ENCODE results near the gene WDR74. TPM values are rescaled to one million over a fixed set of nuclear protein-coding genes. Genes with fewer than 3 reads are reported as not detected.

Gene WDR74
- total RNA-seq, 1 donor from 2014 or later = 109 TPM

GRCh38 chr11:62792202-62792575 is 47.2 kb downstream of the WDR74 start:
- Mint-ChIP-seq H3K27ac (peak overlapping the region; percentile 89), H3K9me3 (no peaks in the 10 kb centered on the region), H3K4me3 (ENCODE audit: low read depth) (peak overlapping the region; percentile 87), H3K36me3 (ENCODE audit: low read depth) (peaks cover 83% of the 10 kb centered on the region), H3K4me1 (ENCODE audit: low read depth) (peaks cover 40% of the 10 kb centered on the region), H3K27me3 (ENCODE audit: low read depth) (no peaks in the 10 kb centered on the region)
- DNase-seq (ENCODE audit: low spot score) = no peak
- intact Hi-C loops (cut with micrococcal nuclease) = loop anchor here (1.0 kb wide), 1 partner anchor 13 kb away; the partner anchor contains the start of gene NXF1

DNA sequence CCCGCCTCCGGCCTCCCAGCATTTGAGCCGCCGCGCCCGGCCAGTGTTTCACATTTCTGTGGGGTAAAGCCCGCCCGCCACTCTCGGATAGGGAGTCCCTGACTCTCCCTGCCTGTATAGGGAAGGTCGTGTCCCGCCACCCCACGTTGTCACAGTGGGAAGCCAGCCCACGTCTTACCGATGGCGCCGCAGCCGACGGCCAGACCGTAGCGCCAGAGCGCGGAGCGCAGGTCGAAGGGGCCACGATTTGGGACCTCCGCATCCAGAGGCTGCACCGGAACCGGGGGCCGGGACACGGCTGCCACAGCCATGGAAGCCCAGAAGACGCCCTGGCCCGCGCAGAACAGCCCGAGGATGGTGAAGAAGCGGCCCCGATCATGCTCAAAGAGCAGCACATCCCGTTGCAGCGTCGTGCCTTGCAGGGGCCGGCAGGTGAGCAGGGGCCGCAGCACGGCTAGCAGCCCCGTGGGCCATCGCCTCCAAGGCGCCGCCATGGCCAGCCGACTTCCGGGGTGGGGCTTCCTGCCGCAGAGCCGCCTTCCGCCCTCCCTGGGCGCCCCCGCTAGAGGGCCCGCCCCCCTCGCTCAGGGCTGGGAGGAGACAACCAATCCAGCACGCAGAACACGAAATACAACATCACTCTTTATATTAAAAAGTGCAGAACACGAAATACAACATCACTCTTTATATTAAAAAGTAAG is 47.7 kb downstream of the WDR74 start, which contains the start of gene TMEM223:
Gene TMEM223, minus strand, starts transcription at position 506 of the 701 bp plus-strand sequence. Its CDS starts 12 bp downstream, at position 494.
- Mint-ChIP-seq H3K36me3 (ENCODE audit: low read depth) (peaks cover 77% of the 10 kb centered on the region), H3K4me3 (ENCODE audit: low read depth) (peak within 1 kb of the TSS; percentile 87), H3K27ac (peak within 1 kb of the TSS; percentile 89), H3K9me3 (no peaks in the 10 kb centered on the region), H3K4me1 (ENCODE audit: low read depth) (peaks cover 40% of the 10 kb centered on the region), H3K27me3 (ENCODE audit: low read depth) (no peaks in the 10 kb centered on the region)
- peak; percentile 87 for DNase-seq (ENCODE audit: low spot score)
- intact Hi-C loops (cut with micrococcal nuclease) = loop anchor here (1.0 kb wide), 1 partner anchor 14 kb away; the partner anchor contains the start of gene NXF1

GRCh38 chr11:62789576-62789975 is 49.8 kb downstream of the WDR74 start:
- no peak for DNase-seq (ENCODE audit: low spot score)
- intact Hi-C loops (cut with micrococcal nuclease) = no loop called here
- peak overlapping the region; percentile 90 for H3K4me3 Mint-ChIP-seq (ENCODE audit: low read depth)
- no peaks in the 10 kb centered on the region for H3K9me3 Mint-ChIP-seq
- peaks cover 49% of the 10 kb centered on the region for H3K4me1 Mint-ChIP-seq (ENCODE audit: low read depth)
- peaks cover 57% of the 10 kb centered on the region for H3K36me3 Mint-ChIP-seq (ENCODE audit: low read depth)
- H3K27me3 Mint-ChIP-seq (ENCODE audit: low read depth) = no peaks in the 10 kb centered on the region
- H3K27ac Mint-ChIP-seq = peak overlapping the region; percentile 69

DNA sequence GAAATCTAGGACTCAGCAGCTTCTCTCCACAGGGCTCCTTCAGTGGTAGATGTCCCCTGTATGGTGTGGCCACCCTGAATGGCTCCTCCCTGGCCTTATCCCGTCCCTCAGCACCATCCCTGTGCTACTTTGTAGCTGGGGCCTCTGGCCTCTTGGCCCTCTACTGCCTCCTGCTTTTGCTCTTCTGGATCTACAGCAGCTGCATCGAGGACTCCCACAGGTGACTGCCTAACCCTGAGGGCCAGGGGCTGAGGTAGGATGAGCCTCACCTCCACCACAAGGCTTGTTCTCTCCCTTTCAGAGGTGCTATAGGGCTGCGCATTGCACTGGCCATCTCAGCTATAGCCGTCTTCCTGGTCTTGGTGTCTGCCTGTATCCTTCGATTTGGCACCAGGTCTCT is 50.4 kb downstream of the WDR74 start:
- peaks cover 45% of the 10 kb centered on the region for H3K4me1 Mint-ChIP-seq (ENCODE audit: low read depth)
- intact Hi-C loops (cut with micrococcal nuclease) = no loop called here
- peak overlapping the region; percentile 69 for H3K27ac Mint-ChIP-seq
- peaks cover 51% of the 10 kb centered on the region for H3K36me3 Mint-ChIP-seq (ENCODE audit: low read depth)
- DNase-seq (ENCODE audit: low spot score) = no peak
- H3K27me3 Mint-ChIP-seq (ENCODE audit: low read depth) = no peaks in the 10 kb centered on the region
- H3K9me3 Mint-ChIP-seq = no peaks in the 10 kb centered on the region
- peak overlapping the region; percentile 90 for H3K4me3 Mint-ChIP-seq (ENCODE audit: low read depth)

- H3K27ac Mint-ChIP-seq = peak within 1 kb of the TSS; percentile 91
- H3K4me1 Mint-ChIP-seq (ENCODE audit: low read depth) = peaks cover 39% of the 10 kb centered on the region
- intact Hi-C loops (cut with micrococcal nuclease) = loop anchor here (1.0 to 2.0 kb wide), 7 partner anchors 16 to 93 kb away; partner anchors contain the start of genes HNRNPUL2, NXF1, SLC3A2 and STX5
- H3K9me3 Mint-ChIP-seq = no peaks in the 10 kb centered on the region
- peaks cover 51% of the 10 kb centered on the region for H3K36me3 Mint-ChIP-seq (ENCODE audit: low read depth)
- DNase-seq (ENCODE audit: low spot score) = peak; percentile 95
- no peaks in the 10 kb centered on the region for H3K27me3 Mint-ChIP-seq (ENCODE audit: low read depth)
- peak within 1 kb of the TSS; percentile 90 for H3K4me3 Mint-ChIP-seq (ENCODE audit: low read depth)
Measured at GRCh38 chr11:62787005-62787759, 52.2 kb downstream of the WDR74 start, which contains the start of gene TMEM179B. TMEM179B (plus strand) TSS chr11:62787402; CDS start chr11:62787432, 30 bp downstream.

- Mint-ChIP-seq H3K4me3 (ENCODE audit: low read depth) (peak overlapping the region; percentile 79), H3K27me3 (ENCODE audit: low read depth) (no peaks in the 10 kb centered on the region), H3K27ac (peak overlapping the region; percentile 69), H3K9me3 (no peaks in the 10 kb centered on the region), H3K36me3 (ENCODE audit: low read depth) (peaks cover 46% of the 10 kb centered on the region), H3K4me1 (ENCODE audit: low read depth) (peaks cover 36% of the 10 kb centered on the region)
- intact Hi-C loops (cut with micrococcal nuclease) = loop anchor here (1.0 to 2.0 kb wide), 8 partner anchors 15 to 94 kb away; partner anchors contain the start of genes HNRNPUL2, NXF1, SLC3A2 and STX5
- DNase-seq (ENCODE audit: low spot score) = peak; percentile 81
Measured at GRCh38 chr11:62786318-62787004, 52.9 kb downstream of the WDR74 start.

Other genes starting within 250 kb of the WDR74 start
- 29.9 and 41.7 TPM in 2 replicates for gene TUT1, start 248.1 kb downstream of the WDR74 start, total RNA-seq
- 201 and 215 TPM in 2 replicates for gene MTA2, start 237.7 kb downstream of the WDR74 start, total RNA-seq
- 144 and 146 TPM in 2 replicates for gene EML3, start 226.8 kb downstream of the WDR74 start, total RNA-seq
- gene ROM1, start 226.3 kb downstream of the WDR74 start, total RNA-seq = 1.4 and 2.8 TPM in 2 replicates
- 70.0 and 81.4 TPM in 2 replicates for gene B3GAT3, start 217.6 kb downstream of the WDR74 start, total RNA-seq
- 274 and 279 TPM in 2 replicates for gene GANAB, start 193.0 kb downstream of the WDR74 start, total RNA-seq
- gene INTS5, start 186.3 kb downstream of the WDR74 start, total RNA-seq = 35.2 and 35.7 TPM in 2 replicates
- gene C11orf98, start 174.4 kb downstream of the WDR74 start, total RNA-seq = 118 and 130 TPM in 2 replicates
- 45.4 and 47.2 TPM in 2 replicates for gene CSKMT, start 174.3 kb downstream of the WDR74 start, total RNA-seq
- 8.0 and 9.5 TPM in 2 replicates for gene UQCC3, start 167.9 kb downstream of the WDR74 start, total RNA-seq
- gene LBHD1, start 167.3 kb downstream of the WDR74 start, total RNA-seq = 21.4 and 21.7 TPM in 2 replicates
- 119 and 127 TPM in 2 replicates for gene UBXN1, start 160.5 kb downstream of the WDR74 start, total RNA-seq
- gene LRRN4CL, start 150.1 kb downstream of the WDR74 start, total RNA-seq = 0.18 and 0.23 TPM in 2 replicates
- gene BSCL2, start 132.2 kb downstream of the WDR74 start, total RNA-seq = 28.7 and 32.8 TPM in 2 replicates
- gene GNG3, start 131.9 kb downstream of the WDR74 start, total RNA-seq = not detected in 2 replicates
- 62.6 and 63.5 TPM in 2 replicates for gene HNRNPUL2, start 112.1 kb downstream of the WDR74 start, total RNA-seq
- 35.4 and 39.4 TPM in 2 replicates for gene TTC9C, start 111.1 kb downstream of the WDR74 start, total RNA-seq
- 7.3 and 9.3 TPM in 2 replicates for gene ZBTB3, start 85.4 kb downstream of the WDR74 start, total RNA-seq
- gene POLR2G, start 78.0 kb downstream of the WDR74 start, total RNA-seq = 122 and 128 TPM in 2 replicates
- gene TAF6L, start 68.2 kb downstream of the WDR74 start, total RNA-seq = 17.6 and 21.0 TPM in 2 replicates
- gene TMEM179B, start 52.2 kb downstream of the WDR74 start, total RNA-seq = 34.6 and 35.9 TPM in 2 replicates
- gene TMEM223, start 47.6 kb downstream of the WDR74 start, total RNA-seq = 13.4 and 14.0 TPM in 2 replicates
- 134 and 139 TPM in 2 replicates for gene NXF1, start 34.1 kb downstream of the WDR74 start, total RNA-seq
- gene STX5, start 7.5 kb downstream of the WDR74 start, total RNA-seq = 37.4 and 41.9 TPM in 2 replicates
- gene TEX54, start 6.7 kb downstream of the WDR74 start, total RNA-seq = 1.2 TPM in 1 of 2 replicates, not detected in the other
- 245 and 286 TPM in 2 replicates for gene SLC3A2, start 41.3 kb upstream of the WDR74 start, total RNA-seq
- not detected in 2 replicates for gene CHRM1, start 81.8 kb upstream of the WDR74 start, total RNA-seq
- not detected in 2 replicates for gene SLC22A6, start 145.4 kb upstream of the WDR74 start, total RNA-seq
- gene SLC22A8, start 176.3 kb upstream of the WDR74 start, total RNA-seq = not detected in 2 replicates